ENCODE data around the gene PAPOLA. TPM values are rescaled to one million over a fixed set of nuclear protein-coding genes. Genes with fewer than 3 reads are reported as not detected.

PAPOLA gene
- total and polyA plus RNA-seq, 7 donors, result 55.5 to 141 (median 91.7) TPM

GRCh38 chr14:96574171-96574632 is 72.0 kb downstream of the PAPOLA start:
- intact Hi-C loops (cut with DNase I), result no loop called here
- no peak overlapping the region for H3K27ac ChIP-seq
- ATAC-seq (no peak), DNase-seq (no peak)
- no peak overlapping the region for H3K4me3 ChIP-seq
- no peaks in the 10 kb centered on the region for H3K36me3 ChIP-seq (ENCODE audit: insufficient read depth in 1 of 2, low read depth in 1 of 2)
- no peaks in the 10 kb centered on the region for H3K9me3 ChIP-seq
- WGBS, 3 donors, result 68 to 79% (median 69%) methylated on average over 2 of the region's 2 CpGs
- TF ChIP-seq, protein P1, sequence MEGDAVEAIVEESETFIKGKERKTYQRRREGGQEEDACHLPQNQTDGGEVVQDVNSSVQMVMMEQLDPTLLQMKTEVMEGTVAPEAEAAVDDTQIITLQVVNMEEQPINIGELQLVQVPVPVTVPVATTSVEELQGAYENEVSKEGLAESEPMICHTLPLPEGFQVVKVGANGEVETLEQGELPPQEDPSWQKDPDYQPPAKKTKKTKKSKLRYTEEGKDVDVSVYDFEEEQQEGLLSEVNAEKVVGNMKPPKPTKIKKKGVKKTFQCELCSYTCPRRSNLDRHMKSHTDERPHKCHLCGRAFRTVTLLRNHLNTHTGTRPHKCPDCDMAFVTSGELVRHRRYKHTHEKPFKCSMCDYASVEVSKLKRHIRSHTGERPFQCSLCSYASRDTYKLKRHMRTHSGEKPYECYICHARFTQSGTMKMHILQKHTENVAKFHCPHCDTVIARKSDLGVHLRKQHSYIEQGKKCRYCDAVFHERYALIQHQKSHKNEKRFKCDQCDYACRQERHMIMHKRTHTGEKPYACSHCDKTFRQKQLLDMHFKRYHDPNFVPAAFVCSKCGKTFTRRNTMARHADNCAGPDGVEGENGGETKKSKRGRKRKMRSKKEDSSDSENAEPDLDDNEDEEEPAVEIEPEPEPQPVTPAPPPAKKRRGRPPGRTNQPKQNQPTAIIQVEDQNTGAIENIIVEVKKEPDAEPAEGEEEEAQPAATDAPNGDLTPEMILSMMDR (IDR thresholded peaks at IDR 0.05), result no peak
- H3K4me1 ChIP-seq, result peaks cover 14% of the 10 kb centered on the region
- no peaks in the 10 kb centered on the region for H3K27me3 ChIP-seq (ENCODE audit: insufficient read depth in 3 of 3, low read length in 2 of 3)

GRCh38 chr14:96574633-96575632 is 72.8 kb downstream of the PAPOLA start:
- DNase-seq (no peak), ATAC-seq (no peak)
- WGBS, 3 donors, result 30 to 37% (median 33%) methylated on average over 6 of the region's 6 CpGs
- TF ChIP-seq, protein P1 (IDR thresholded peaks at IDR 0.05), result no peak
- H3K27ac ChIP-seq, result no peak overlapping the region
- intact Hi-C loops (cut with DNase I), result no loop called here
- peaks cover 14% of the 10 kb centered on the region for H3K4me1 ChIP-seq
- no peak overlapping the region for H3K4me3 ChIP-seq
- no peaks in the 10 kb centered on the region for H3K27me3 ChIP-seq (ENCODE audit: insufficient read depth in 3 of 3, low read length in 2 of 3)
- H3K9me3 ChIP-seq, result no peaks in the 10 kb centered on the region
- no peaks in the 10 kb centered on the region for H3K36me3 ChIP-seq (ENCODE audit: insufficient read depth in 1 of 2, low read depth in 1 of 2)

GRCh38 chr14:96576359-96576758 is 74.2 kb downstream of the PAPOLA start:
- no peak for ATAC-seq
- TF ChIP-seq, protein P1 (IDR thresholded peaks at IDR 0.05), result no peak
- Histone ChIP-seq H3K4me3 (no peak overlapping the region), H3K36me3 (ENCODE audit: insufficient read depth in 1 of 2, low read depth in 1 of 2) (no peaks in the 10 kb centered on the region), H3K27me3 (ENCODE audit: insufficient read depth in 3 of 3, low read length in 2 of 3) (no peaks in the 10 kb centered on the region), H3K4me1 (peaks cover 14% of the 10 kb centered on the region), H3K27ac (no peak overlapping the region), H3K9me3 (no peaks in the 10 kb centered on the region)
- WGBS, 3 donors, result 52 to 73% (median 56%) methylated on average over 6 of the region's 6 CpGs
- no peak for DNase-seq
- intact Hi-C loops (cut with DNase I), result no loop called here

- TF ChIP-seq, protein P1 (IDR thresholded peaks at IDR 0.05), result no peak
- intact Hi-C loops (cut with DNase I), result no loop called here
- 35 to 50% (median 45%) methylated on average over 2 to 3 of the region's 3 CpGs for WGBS, 3 donors
Observed at GRCh38 chr14:96576937-96577336, 74.8 kb downstream of the PAPOLA start.

More at GRCh38 chr14:96576937-96577336, 74.8 kb downstream of the PAPOLA start:
- Histone ChIP-seq H3K9me3 (no peaks in the 10 kb centered on the region), H3K27ac (no peak overlapping the region), H3K4me1 (peaks cover 14% of the 10 kb centered on the region), H3K27me3 (ENCODE audit: insufficient read depth in 3 of 3, low read length in 2 of 3) (no peaks in the 10 kb centered on the region), H3K4me3 (no peak overlapping the region), H3K36me3 (ENCODE audit: insufficient read depth in 1 of 2, low read depth in 1 of 2) (no peaks in the 10 kb centered on the region)
- ATAC-seq (peak in 1 of 4 donors; percentile 13), DNase-seq (no peak)

Measured in psoas muscle (tissue), 8 donors.